Measurements from ENCODE around the gene TAOK2. TPM values are rescaled to one million over a fixed set of nuclear protein-coding genes. Genes with fewer than 3 reads are reported as not detected.

TAOK2 gene
- total and polyA plus RNA-seq, 2 of the 13 experiments (the other 11 are each of a cell fraction or from before 2014, with no cell fraction given) = 17.4 to 43.2 TPM

- TF ChIP-seq TCF12 (IDR thresholded peaks at IDR 0.05) (no peak), TCF12 (CRISPR knock-in tag; IDR thresholded peaks at IDR 0.05) (no peak), KLF9 (CRISPR knock-in tag; IDR thresholded peaks at IDR 0.05; ENCODE audit: low read depth) (no peak)
Measured at GRCh38 chr16:29993903-29994599, 20.4 kb downstream of the TAOK2 start (continued).

GRCh38 chr16:29994600-29995323, 21.1 kb downstream of the TAOK2 start:
- Histone ChIP-seq H4K20me1 (ENCODE audit: insufficient read depth, low read length) (no peaks in the 10 kb centered on the region), H3K4me2 (ENCODE audit: low read depth, low read length) (peak overlapping the region; percentile 84), H3K9ac (ENCODE audit: insufficient read depth, low read depth, low read length) (peak overlapping the region; percentile 85), H3K27ac (ENCODE audit: extremely low read length, insufficient read depth, low read length) (peak overlapping the region; percentile 87), H3K79me2 (ENCODE audit: insufficient read depth, low read length) (peaks cover 9% of the 10 kb centered on the region), H2AFZ (ENCODE audit: low read length) (no peak overlapping the region), H3K27me3 (ENCODE audit: control insufficient read depth in 1 of 2, insufficient read depth in 2 of 2, low read length in 2 of 2) (peaks cover 0 to 5% of the 10 kb centered on the region in 2 experiments; a peak in 1 of 5 replicates), H3K36me3 (replicated peaks in 1 of 2; ENCODE audit: control insufficient read depth in 1 of 2, insufficient read depth in 2 of 2, low read length in 2 of 2) (peaks cover 12 to 32% of the 10 kb centered on the region in 2 experiments), H3K4me3 (replicated peaks in 1 of 3; ENCODE audit: insufficient read depth in 1 of 3, low read depth in 2 of 3, low read length in 3 of 3) (peak overlapping the region; percentile 92 to 95 (median 94); a peak in 5 of 6 replicates), H3K4me1 (ENCODE audit: insufficient read depth, low read length) (peaks cover 24% of the 10 kb centered on the region), H3K9me3 (ENCODE audit: low read length) (no peaks in the 10 kb centered on the region)
- intact Hi-C loops (cut with micrococcal nuclease; ENCODE audit: unreplicated experiment) = loop anchor here (5.0 kb wide), 1 partner anchor 32 kb away; the partner anchor contains the start of gene TMEM219
- in situ Hi-C loops (cut with HindIII; ENCODE audit: extremely low pct_ligation_motif_present, low pct_unique_long_range_greater_than_20kb) = no loop called here
- CTCF ChIA-PET (ENCODE audit: low intra/inter-chr PET ratio, low total read pairs) = no interaction called here
- BruUV-seq (replicated peaks) = no TSS peak
- no peak for FAIRE-seq
- POLR2A ChIA-PET = interaction anchor here (0.6 to 2.4 kb wide), 6 partner anchors 21 to 159 kb away, joined by 3 to 16 read pairs (median 3); partner anchors contain the start of genes ALDOA, SEZ6L2, TAOK2 and TMEM219
- DNase-seq (ENCODE audit: low spot score) = no peak
- ATAC-seq = no peak
- 93% methylated on average over 24 of the region's 24 CpGs for WGBS (ENCODE audit: low lambda C conversion rate)
- TF ChIP-seq PAWR (CRISPR knock-in tag; IDR thresholded peaks at IDR 0.05; ENCODE audit: borderline replicate concordance) (0 out of 2 replicates have a peak, but pooled peaks have one; percentile 89), ZNF678 (CRISPR knock-in tag; IDR thresholded peaks at IDR 0.05) (0 out of 2 replicates have a peak, but pooled peaks have one; percentile 59), HES4 (CRISPR knock-in tag; IDR thresholded peaks at IDR 0.05; ENCODE audit: borderline replicate concordance) (0 out of 2 replicates have a peak, but pooled peaks have one; percentile 9), ZNF44 (CRISPR knock-in tag; IDR thresholded peaks at IDR 0.05) (0 out of 2 replicates have a peak, but pooled peaks have one; percentile 28), DNMT3B (CRISPR knock-in tag; conservative IDR thresholded peaks at IDR 0.05) (no peak), ZNF382 (CRISPR knock-in tag; IDR thresholded peaks at IDR 0.05; ENCODE audit: borderline replicate concordance) (no peak), ZNF780A (CRISPR knock-in tag; IDR thresholded peaks at IDR 0.05) (0 out of 2 replicates have a peak, but pooled peaks have one; percentile 22), TEAD2 (CRISPR knock-in tag; IDR thresholded peaks at IDR 0.05) (no peak), ZNF20 (CRISPR knock-in tag; IDR thresholded peaks at IDR 0.05) (no peak), ZNF343 (CRISPR knock-in tag; IDR thresholded peaks at IDR 0.05) (0 out of 2 replicates have a peak, but pooled peaks have one; percentile 19), NRL (CRISPR knock-in tag; IDR thresholded peaks at IDR 0.05; ENCODE audit: borderline replicate concordance) (no peak)

Data from HepG2 (cell line).